C4-2B (cell line): Measurements from ENCODE around the gene TUNAR.
A peak's percentile ranks its signal among the peaks of the same experiment; 100 is the strongest.

Source experiments
- ZFX ChIP-seq: fragments of 450-650 bp; IDR thresholded peaks from 2 replicates; pipeline ENCODE4 v1.6.1; 2017
- TF ChIP-seq, protein P1 (sequence below): fragments of 450-650 bp; conservative IDR thresholded peaks from 2 replicates; pipeline ENCODE4 v1.5.1; 2017; ENCODE audit warnings: mild to moderate bottlenecking

DNA sequence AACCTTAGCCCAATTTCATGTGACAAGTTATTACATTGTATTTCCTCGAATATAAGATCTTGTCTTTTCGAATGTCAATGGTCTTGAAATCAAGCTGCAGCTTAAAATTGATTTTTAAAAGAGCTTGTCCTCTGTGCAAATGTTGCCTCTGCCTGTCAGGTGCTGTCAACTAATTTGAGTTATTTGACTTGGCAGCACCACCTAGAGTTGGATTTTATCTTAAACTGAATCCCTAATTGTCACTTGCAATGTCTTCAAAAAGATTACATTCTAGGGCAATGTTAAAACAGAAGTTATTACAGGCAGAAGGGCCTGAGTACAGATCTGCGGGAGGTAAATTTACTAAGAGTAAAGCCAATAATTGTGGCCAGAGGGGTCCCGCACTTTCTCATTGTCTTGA, 26.2 kb upstream of the TUNAR start:
- TF ChIP-seq, protein P1, sequence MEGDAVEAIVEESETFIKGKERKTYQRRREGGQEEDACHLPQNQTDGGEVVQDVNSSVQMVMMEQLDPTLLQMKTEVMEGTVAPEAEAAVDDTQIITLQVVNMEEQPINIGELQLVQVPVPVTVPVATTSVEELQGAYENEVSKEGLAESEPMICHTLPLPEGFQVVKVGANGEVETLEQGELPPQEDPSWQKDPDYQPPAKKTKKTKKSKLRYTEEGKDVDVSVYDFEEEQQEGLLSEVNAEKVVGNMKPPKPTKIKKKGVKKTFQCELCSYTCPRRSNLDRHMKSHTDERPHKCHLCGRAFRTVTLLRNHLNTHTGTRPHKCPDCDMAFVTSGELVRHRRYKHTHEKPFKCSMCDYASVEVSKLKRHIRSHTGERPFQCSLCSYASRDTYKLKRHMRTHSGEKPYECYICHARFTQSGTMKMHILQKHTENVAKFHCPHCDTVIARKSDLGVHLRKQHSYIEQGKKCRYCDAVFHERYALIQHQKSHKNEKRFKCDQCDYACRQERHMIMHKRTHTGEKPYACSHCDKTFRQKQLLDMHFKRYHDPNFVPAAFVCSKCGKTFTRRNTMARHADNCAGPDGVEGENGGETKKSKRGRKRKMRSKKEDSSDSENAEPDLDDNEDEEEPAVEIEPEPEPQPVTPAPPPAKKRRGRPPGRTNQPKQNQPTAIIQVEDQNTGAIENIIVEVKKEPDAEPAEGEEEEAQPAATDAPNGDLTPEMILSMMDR = peak; percentile 11; the same call in 1 of the 2 replicates
- no peak for TF ChIP-seq ZFX
